ENCODE results near the gene CLIC3.
A peak's percentile ranks its signal among the peaks of the same experiment; 100 is the strongest.

The CLIC3 gene

GRCh38 chr9:136996361-136997292, at the start of gene CLIC3:
CLIC3 (minus strand) TSS chr9:136996568; CDS start chr9:136996543, 25 bp downstream.
- H3K27me3 ChIP-seq (ENCODE audit: control insufficient read depth, insufficient read depth, low read length) = peaks cover 3% of the 10 kb centered on the region
- H3K36me3 ChIP-seq (ENCODE audit: control insufficient read depth, insufficient read depth, low read length) = no peaks in the 10 kb centered on the region
- no peak within 1 kb of the TSS for H3K27ac ChIP-seq (ENCODE audit: low read depth, low read length)
- peaks cover 3% of the 10 kb centered on the region for H3K4me1 ChIP-seq (ENCODE audit: control insufficient read depth, insufficient read depth, low read length)
- H3K4me3 ChIP-seq (ENCODE audit: low read length) = peak within 1 kb of the TSS; percentile 43
- no peak within 1 kb of the TSS for H3K9ac ChIP-seq (ENCODE audit: low read length)

- Histone ChIP-seq H3K4me1 (ENCODE audit: control insufficient read depth, insufficient read depth, low read length) (peaks cover 17% of the 10 kb centered on the region), H3K27ac (ENCODE audit: low read depth, low read length) (no peak overlapping the region), H3K36me3 (ENCODE audit: control insufficient read depth, insufficient read depth, low read length) (no peaks in the 10 kb centered on the region), H3K4me3 (ENCODE audit: low read length) (peak overlapping the region; percentile 68), H3K27me3 (ENCODE audit: control insufficient read depth, insufficient read depth, low read length) (peaks cover 25% of the 10 kb centered on the region), H3K9ac (ENCODE audit: low read length) (no peak overlapping the region)
These were observed 49.1 kb upstream of the CLIC3 start for GRCh38 chr9:137045294-137046087.

DNA sequence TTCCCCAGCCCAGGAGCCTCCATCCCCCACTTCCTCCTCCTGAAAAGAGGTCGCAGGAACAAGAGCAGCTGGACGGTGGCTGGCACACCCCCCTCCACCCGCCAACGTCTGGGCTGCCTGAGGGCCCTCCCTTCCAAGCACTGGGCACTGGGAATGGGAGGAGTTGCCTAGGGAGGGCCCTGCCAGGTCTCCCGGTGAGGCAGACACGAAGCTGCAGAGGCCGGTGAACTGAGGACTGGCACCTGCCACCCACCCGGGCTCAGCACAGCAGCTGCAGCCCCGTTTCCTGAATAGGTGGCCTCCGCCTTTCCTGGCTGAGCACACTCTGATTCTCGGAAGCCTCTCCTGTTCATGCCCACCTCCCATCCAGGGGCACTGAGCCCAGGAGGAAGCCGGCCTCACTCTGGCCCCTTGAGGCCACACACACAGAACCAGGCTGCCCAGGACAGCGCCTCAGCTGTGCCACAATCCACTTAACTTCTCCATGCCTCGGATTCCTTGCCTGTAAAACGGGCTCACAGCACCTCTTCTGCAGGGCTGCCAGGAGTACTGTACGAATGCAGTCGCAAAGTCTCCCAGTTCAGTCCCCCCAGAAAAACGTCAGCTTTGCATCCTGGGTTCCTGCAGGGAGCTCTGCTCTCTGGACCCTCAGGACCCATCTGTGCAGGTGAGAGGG, 48.3 kb upstream of the CLIC3 start:
- Histone ChIP-seq H3K9ac (ENCODE audit: low read length) (no peak overlapping the region), H3K4me1 (ENCODE audit: control insufficient read depth, insufficient read depth, low read length) (peaks cover 17% of the 10 kb centered on the region), H3K4me3 (ENCODE audit: low read length) (peak overlapping the region; percentile 64), H3K36me3 (ENCODE audit: control insufficient read depth, insufficient read depth, low read length) (no peaks in the 10 kb centered on the region), H3K27me3 (ENCODE audit: control insufficient read depth, insufficient read depth, low read length) (peaks cover 24% of the 10 kb centered on the region), H3K27ac (ENCODE audit: low read depth, low read length) (no peak overlapping the region)

- Histone ChIP-seq H3K27me3 (ENCODE audit: control insufficient read depth, insufficient read depth, low read length) (peaks cover 18% of the 10 kb centered on the region), H3K9ac (ENCODE audit: low read length) (no peak overlapping the region), H3K36me3 (ENCODE audit: control insufficient read depth, insufficient read depth, low read length) (no peaks in the 10 kb centered on the region), H3K4me1 (ENCODE audit: control insufficient read depth, insufficient read depth, low read length) (peaks cover 15% of the 10 kb centered on the region), H3K27ac (ENCODE audit: low read depth, low read length) (no peak overlapping the region), H3K4me3 (ENCODE audit: low read length) (peak overlapping the region; percentile 64)
These were observed 47.7 kb upstream of the CLIC3 start for GRCh38 chr9:137044037-137044436.

- Histone ChIP-seq H3K27ac (ENCODE audit: low read depth, low read length) (peak overlapping the region; percentile 30), H3K27me3 (ENCODE audit: control insufficient read depth, insufficient read depth, low read length) (peaks cover 14% of the 10 kb centered on the region), H3K4me3 (ENCODE audit: low read length) (no peak overlapping the region), H3K4me1 (ENCODE audit: control insufficient read depth, insufficient read depth, low read length) (peaks cover 15% of the 10 kb centered on the region), H3K9ac (ENCODE audit: low read length) (no peak overlapping the region), H3K36me3 (ENCODE audit: control insufficient read depth, insufficient read depth, low read length) (no peaks in the 10 kb centered on the region)
These were observed 46.7 kb upstream of the CLIC3 start for GRCh38 chr9:137042751-137043727.

DNA sequence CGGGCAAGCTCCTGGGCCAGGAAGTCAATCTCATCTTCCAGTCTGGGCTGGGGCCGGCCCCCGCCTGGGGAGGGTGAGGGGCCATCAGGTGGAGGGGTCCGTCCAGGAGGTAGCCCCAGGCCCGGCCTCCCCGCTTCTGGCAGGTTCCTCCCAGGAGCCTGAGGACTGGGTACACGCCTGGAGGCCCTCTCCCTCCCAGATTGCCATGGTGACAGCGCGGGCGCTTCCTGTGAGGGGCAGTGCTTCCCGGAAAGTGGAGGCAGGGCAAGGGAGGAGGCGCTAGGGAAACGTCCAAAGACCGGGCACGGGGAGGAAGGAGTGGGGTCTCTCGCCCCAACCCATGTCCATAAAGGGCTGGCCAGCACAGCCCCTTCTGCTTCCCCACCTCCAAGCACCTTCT, 44.8 kb upstream of the CLIC3 start:
- Histone ChIP-seq H3K4me3 (ENCODE audit: low read length) (no peak overlapping the region), H3K27ac (ENCODE audit: low read depth, low read length) (no peak overlapping the region), H3K9ac (ENCODE audit: low read length) (no peak overlapping the region), H3K36me3 (ENCODE audit: control insufficient read depth, insufficient read depth, low read length) (no peaks in the 10 kb centered on the region), H3K4me1 (ENCODE audit: control insufficient read depth, insufficient read depth, low read length) (peaks cover 12% of the 10 kb centered on the region), H3K27me3 (ENCODE audit: control insufficient read depth, insufficient read depth, low read length) (peaks cover 3% of the 10 kb centered on the region)

GRCh38 chr9:137040568-137040967, 44.2 kb upstream of the CLIC3 start:
- Histone ChIP-seq H3K36me3 (ENCODE audit: control insufficient read depth, insufficient read depth, low read length) (no peaks in the 10 kb centered on the region), H3K4me3 (ENCODE audit: low read length) (no peak overlapping the region), H3K27ac (ENCODE audit: low read depth, low read length) (no peak overlapping the region), H3K27me3 (ENCODE audit: control insufficient read depth, insufficient read depth, low read length) (peaks cover 3% of the 10 kb centered on the region), H3K9ac (ENCODE audit: low read length) (no peak overlapping the region), H3K4me1 (ENCODE audit: control insufficient read depth, insufficient read depth, low read length) (peaks cover 11% of the 10 kb centered on the region)

- Histone ChIP-seq H3K4me3 (ENCODE audit: low read length) (no peak overlapping the region), H3K9ac (ENCODE audit: low read length) (no peak overlapping the region), H3K36me3 (ENCODE audit: control insufficient read depth, insufficient read depth, low read length) (no peaks in the 10 kb centered on the region), H3K27ac (ENCODE audit: low read depth, low read length) (no peak overlapping the region), H3K27me3 (ENCODE audit: control insufficient read depth, insufficient read depth, low read length) (no peaks in the 10 kb centered on the region), H3K4me1 (ENCODE audit: control insufficient read depth, insufficient read depth, low read length) (peaks cover 6% of the 10 kb centered on the region)
These were observed 43.4 kb upstream of the CLIC3 start for GRCh38 chr9:137039611-137040366.

GRCh38 chr9:137038916-137039315, 42.5 kb upstream of the CLIC3 start:
- Histone ChIP-seq H3K9ac (ENCODE audit: low read length) (no peak overlapping the region), H3K4me1 (ENCODE audit: control insufficient read depth, insufficient read depth, low read length) (no peaks in the 10 kb centered on the region), H3K4me3 (ENCODE audit: low read length) (no peak overlapping the region), H3K27me3 (ENCODE audit: control insufficient read depth, insufficient read depth, low read length) (no peaks in the 10 kb centered on the region), H3K27ac (ENCODE audit: low read depth, low read length) (no peak overlapping the region), H3K36me3 (ENCODE audit: control insufficient read depth, insufficient read depth, low read length) (no peaks in the 10 kb centered on the region)

DNA sequence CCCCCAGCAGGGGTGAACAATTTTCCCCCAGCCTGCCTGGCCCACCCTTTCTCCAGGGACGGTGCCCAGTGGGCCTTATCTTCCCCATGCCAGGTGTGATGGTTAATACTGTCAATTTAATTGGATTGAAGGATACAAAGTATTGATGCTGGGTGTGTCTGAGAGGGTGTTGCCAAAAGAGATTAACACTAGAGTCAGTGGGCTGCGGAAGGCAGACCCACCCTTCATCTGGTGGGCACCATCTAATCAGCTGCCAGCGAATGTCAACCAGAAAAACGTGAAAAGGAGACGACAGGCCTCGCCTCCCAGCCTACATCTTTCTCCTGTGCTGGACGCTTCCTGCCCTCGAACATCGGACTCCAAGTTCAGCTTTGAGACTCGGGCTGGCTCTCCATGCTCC, 41.1 kb upstream of the CLIC3 start:
- no peak overlapping the region for H3K27ac ChIP-seq (ENCODE audit: low read depth, low read length)
- H3K36me3 ChIP-seq (ENCODE audit: control insufficient read depth, insufficient read depth, low read length) = no peaks in the 10 kb centered on the region
- no peaks in the 10 kb centered on the region for H3K4me1 ChIP-seq (ENCODE audit: control insufficient read depth, insufficient read depth, low read length)
- H3K4me3 ChIP-seq (ENCODE audit: low read length) = no peak overlapping the region
- no peak overlapping the region for H3K9ac ChIP-seq (ENCODE audit: low read length)
- no peaks in the 10 kb centered on the region for H3K27me3 ChIP-seq (ENCODE audit: control insufficient read depth, insufficient read depth, low read length)

DNA sequence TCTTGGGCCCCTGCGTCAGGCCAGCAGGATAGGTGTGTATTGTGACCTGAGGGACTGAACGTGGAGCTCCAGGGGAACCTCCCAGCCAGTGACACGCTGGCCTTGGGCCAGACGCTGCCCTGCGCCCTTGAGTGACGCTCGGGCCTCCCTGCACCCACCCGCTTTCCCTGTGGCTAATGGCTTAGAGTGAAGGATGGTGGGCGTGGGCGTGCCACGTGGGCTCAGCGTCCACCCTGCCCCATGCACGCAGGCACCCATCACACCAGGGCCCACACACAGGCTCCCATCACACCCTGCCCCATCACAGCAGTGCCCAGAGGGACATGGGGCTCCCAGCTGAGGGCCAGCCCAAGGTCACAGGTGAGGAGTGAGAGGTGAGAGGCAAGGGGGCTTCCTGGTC, 40.7 kb upstream of the CLIC3 start:
- Histone ChIP-seq H3K4me3 (ENCODE audit: low read length) (no peak overlapping the region), H3K27me3 (ENCODE audit: control insufficient read depth, insufficient read depth, low read length) (no peaks in the 10 kb centered on the region), H3K36me3 (ENCODE audit: control insufficient read depth, insufficient read depth, low read length) (no peaks in the 10 kb centered on the region), H3K9ac (ENCODE audit: low read length) (no peak overlapping the region), H3K4me1 (ENCODE audit: control insufficient read depth, insufficient read depth, low read length) (no peaks in the 10 kb centered on the region), H3K27ac (ENCODE audit: low read depth, low read length) (no peak overlapping the region)
